GM23248 (cell line): ENCODE results near the gene MRPL39.

Source experiments
- EZH2 ChIP-seq: fragments of 200-600 bp; sonication (generic); IDR thresholded peaks from 2 replicates; pipeline ENCODE4 v1.6.1; 2018; ENCODE audit warnings: antibody characterized with exemption, mild to moderate bottlenecking; ENCODE audit not compliant: insufficient read depth, poor library complexity, severe bottlenecking
- EZH2phosphoT487 ChIP-seq: fragments of 200-600 bp; sonication (generic); IDR thresholded peaks from 2 replicates; pipeline ENCODE4 v1.6.1; 2018; ENCODE audit warnings: antibody characterized with exemption, moderate library complexity, mild to moderate bottlenecking, low read depth; ENCODE audit not compliant: insufficient read depth

DNA sequence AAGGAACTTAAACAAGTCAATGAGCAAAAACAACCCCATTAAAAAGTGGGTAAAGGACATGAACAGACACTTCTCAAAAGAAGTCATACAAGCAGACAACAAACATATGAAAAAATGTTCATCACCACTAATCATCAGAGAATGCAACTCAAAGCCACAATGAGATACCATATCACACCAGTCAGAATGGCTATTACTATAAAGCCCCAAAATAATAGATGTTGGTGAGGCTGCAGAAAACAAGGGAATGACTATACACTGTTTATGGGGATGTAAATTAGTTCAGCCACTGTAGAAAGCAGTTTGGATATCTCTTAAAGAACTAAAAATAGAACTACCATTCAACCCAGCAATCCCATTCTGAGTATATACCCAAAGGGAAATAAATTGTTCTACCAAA, 51.2 kb downstream of the MRPL39 start:
- TF ChIP-seq EZH2, result no peak
- TF ChIP-seq EZH2phosphoT487, result no peak
